ENCODE measurements around the gene TCF7L1. TPM values are rescaled to one million over a fixed set of nuclear protein-coding genes. Genes with fewer than 3 reads are reported as not detected.

Gene TCF7L1
- total and polyA plus RNA-seq, 12 donors, result 4.5 to 10.9 (median 6.3) TPM

DNA sequence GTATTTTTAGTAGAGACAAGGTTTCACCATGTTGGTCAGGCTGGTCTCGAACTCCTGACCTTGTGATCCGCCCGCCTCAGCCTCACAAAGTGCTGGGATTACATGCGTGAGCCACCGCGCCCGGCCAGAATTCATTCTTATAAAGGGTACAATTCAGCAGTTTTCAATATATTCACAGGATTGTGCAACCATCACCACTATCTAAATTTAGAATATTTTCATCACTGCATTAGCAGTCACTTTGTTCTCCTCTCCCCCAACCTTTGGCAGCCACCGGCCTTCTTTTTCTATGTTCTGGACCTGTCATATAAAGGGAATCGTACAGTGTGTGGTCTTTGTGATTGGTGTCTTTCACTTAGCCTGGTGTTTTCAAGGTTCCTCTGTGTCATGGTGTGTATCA is 40.7 kb downstream of the TCF7L1 start:
- Histone ChIP-seq H3K36me3 (no peaks in the 10 kb centered on the region), H3K27me3 (no peaks in the 10 kb centered on the region), H3K4me1 (peaks cover 4 to 65% (median 45%) of the 10 kb centered on the region in 9 donors), H3K27ac (peak overlapping the region in 4 of 10 donors; percentile 17 to 47 (median 28)), H3K9me3 (peaks cover 0 to 11% (median 0%) of the 10 kb centered on the region in 11 donors), H3K4me3 (no peak overlapping the region)
- 83 to 88% methylated on average over 9 of the region's 9 CpGs for WGBS, 2 donors
- no peak for TF ChIP-seq CTCF (IDR thresholded peaks at IDR 0.05)
- no peak for DNase-seq
- ATAC-seq, result peak in 3 of 8 donors; percentile 36 to 72 (median 52)
- intact Hi-C loops (cut with DNase I), result loop anchor here in 1 of 10 donors (5.0 kb wide), 1 partner anchor 37 kb away; no protein-coding TSS in a partner anchor

- H3K27ac ChIP-seq, result peak overlapping the region in 8 of 10 donors; percentile 31 to 70 (median 48)
- H3K9me3 ChIP-seq, result peaks cover 0 to 11% (median 0%) of the 10 kb centered on the region in 11 donors
- no peak overlapping the region for H3K4me3 ChIP-seq
- 87 to 92% methylated on average over 6 of the region's 6 CpGs for WGBS, 2 donors
- no peaks in the 10 kb centered on the region for H3K27me3 ChIP-seq
- no peaks in the 10 kb centered on the region for H3K36me3 ChIP-seq
- intact Hi-C loops (cut with DNase I), result loop anchor here in 2 of 10 donors (5.0 kb wide), 1 partner anchor 38 kb away; no protein-coding TSS in a partner anchor
- peak in 1 of 8 donors; percentile 22 for ATAC-seq
- peaks cover 4 to 71% (median 55%) of the 10 kb centered on the region in 9 donors for H3K4me1 ChIP-seq
- no peak for DNase-seq
- no peak for TF ChIP-seq CTCF (IDR thresholded peaks at IDR 0.05)
Observed at GRCh38 chr2:85174943-85175342, 41.8 kb downstream of the TCF7L1 start.

DNA sequence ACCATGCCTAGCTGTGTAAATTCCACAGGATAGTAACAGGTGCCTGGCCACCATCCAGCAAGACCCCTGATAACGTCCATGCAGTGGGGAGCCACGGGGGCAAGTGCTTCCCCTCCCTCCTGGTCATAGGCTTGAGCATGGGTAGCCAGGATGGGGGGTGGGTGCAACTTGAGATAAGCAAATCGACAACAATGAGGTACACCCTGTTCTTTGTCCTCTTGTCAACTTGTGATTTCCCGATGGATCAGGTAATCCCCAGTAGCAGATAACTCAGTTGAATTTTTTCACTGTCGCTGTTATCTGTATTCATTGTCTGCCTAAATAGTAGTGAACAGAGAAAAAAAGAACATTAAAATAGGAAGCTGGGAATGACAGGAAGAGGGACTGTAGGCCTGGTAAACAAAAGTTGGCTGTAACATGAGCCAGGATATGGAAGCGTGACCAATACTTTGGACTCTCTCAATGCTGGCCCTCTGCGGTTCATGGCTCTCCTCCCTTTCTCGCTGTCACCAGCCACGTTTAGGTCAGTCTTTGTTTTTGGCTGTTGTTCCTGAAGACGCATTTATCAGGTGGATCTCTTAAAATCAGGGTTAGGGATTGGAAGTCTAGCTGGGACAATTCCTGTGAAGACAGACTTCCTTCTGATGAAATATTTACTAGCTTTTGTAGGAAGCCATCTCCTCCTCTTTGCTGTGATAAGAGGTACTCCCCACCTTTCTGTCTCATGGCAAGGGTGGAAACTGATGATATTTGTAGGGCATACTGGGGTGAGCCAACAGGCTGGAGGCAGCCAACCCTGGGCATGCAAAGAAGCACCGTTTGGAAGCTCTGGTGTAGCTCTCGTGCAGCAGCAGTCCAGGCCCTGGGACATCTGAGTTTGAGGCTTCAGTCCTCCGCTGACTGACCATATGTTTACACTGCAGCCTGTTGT is 42.4 kb downstream of the TCF7L1 start:
- intact Hi-C loops (cut with DNase I), result loop anchor here in 1 of 10 donors (5.0 kb wide), 1 partner anchor 38 kb away; no protein-coding TSS in a partner anchor
- 33 to 41% methylated on average over 13 of the region's 13 CpGs for WGBS, 2 donors
- peaks cover 0 to 10% (median 0%) of the 10 kb centered on the region in 11 donors for H3K9me3 ChIP-seq
- H3K27me3 ChIP-seq, result no peaks in the 10 kb centered on the region
- DNase-seq, result peak in 1 of 2 donors; percentile 43
- peak overlapping the region in 9 of 10 donors; percentile 20 to 70 (median 47) for H3K27ac ChIP-seq
- no peak for TF ChIP-seq CTCF (IDR thresholded peaks at IDR 0.05)
- H3K36me3 ChIP-seq, result no peaks in the 10 kb centered on the region
- no peak overlapping the region for H3K4me3 ChIP-seq
- peaks cover 4 to 77% (median 62%) of the 10 kb centered on the region in 9 donors for H3K4me1 ChIP-seq
- ATAC-seq, result peak in 7 of 8 donors; percentile 61 to 81 (median 78)

GRCh38 chr2:85177031-85177824 is 44.0 kb downstream of the TCF7L1 start:
- H3K27me3 ChIP-seq, result no peaks in the 10 kb centered on the region
- H3K9me3 ChIP-seq, result peaks cover 0 to 5% (median 0%) of the 10 kb centered on the region in 11 donors
- DNase-seq (no peak), ATAC-seq (no peak)
- H3K4me1 ChIP-seq, result peaks cover 14 to 85% (median 75%) of the 10 kb centered on the region in 9 donors
- TF ChIP-seq CTCF (IDR thresholded peaks at IDR 0.05), result no peak
- peak overlapping the region in 1 of 10 donors; percentile 50 for H3K27ac ChIP-seq
- H3K36me3 ChIP-seq, result no peaks in the 10 kb centered on the region
- intact Hi-C loops (cut with DNase I), result loop anchor here in 1 of 10 donors (5.0 kb wide), 1 partner anchor 40 kb away; no protein-coding TSS in a partner anchor
- H3K4me3 ChIP-seq, result no peak overlapping the region
- 96 to 97% methylated on average over 7 of the region's 7 CpGs for WGBS, 2 donors
